NCI-H748 treated with DMSO at 0.1 percent for 48 hours (cell line): ENCODE data around the gene FOSL2.

ENCODE experiments used
- DNase-seq: peaks from one replicate; lab custom pipeline; 2025; lab: John Stamatoyannopoulos, UW

FOSL2 gene

DNA sequence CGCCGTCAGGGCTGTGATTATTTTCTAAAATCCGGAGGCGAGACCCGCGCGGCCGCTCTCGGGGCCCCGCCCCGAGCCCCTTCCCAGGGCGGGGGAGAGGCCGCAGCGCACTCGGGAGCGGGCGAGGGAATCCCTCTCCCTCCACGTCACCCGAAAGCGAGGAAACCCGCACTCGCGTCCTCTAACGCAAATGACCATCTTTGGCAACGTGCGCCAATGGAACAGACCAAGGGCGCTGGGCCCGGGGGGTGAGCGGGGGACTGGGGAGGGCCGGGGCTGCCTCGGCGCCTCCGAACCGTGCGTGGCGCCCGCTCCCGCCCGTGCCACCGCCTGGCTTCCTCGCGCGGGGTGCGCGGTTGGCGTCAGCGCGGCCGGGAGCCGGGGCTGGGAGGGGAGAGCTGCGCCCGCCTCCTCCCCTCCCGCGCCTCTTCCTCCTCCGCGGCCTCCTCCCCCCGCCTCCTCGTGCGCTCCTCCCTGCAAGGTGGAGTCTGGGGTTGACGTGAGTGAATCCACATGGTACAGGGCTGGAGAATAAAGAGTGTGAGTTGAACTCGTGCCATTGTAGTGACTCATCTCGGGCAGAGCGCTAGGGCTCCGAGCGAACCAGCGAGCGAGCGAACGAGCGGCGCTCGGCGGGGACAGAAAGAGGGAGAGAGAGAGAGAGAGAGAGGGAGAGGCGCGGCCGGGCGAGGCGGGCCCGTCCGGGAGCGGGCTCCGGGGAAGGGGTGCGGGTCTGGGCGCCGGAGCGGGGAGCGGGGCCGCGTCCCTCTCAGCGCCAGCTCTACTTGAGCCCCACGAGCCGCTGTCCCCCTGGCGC, at the start of gene FOSL2:
FOSL2 (plus strand) TSS at position 562 of the 817 bp plus-strand sequence. CDS start 863 bp downstream, outside the sequence.
- peak; percentile 94 for DNase-seq

DNA sequence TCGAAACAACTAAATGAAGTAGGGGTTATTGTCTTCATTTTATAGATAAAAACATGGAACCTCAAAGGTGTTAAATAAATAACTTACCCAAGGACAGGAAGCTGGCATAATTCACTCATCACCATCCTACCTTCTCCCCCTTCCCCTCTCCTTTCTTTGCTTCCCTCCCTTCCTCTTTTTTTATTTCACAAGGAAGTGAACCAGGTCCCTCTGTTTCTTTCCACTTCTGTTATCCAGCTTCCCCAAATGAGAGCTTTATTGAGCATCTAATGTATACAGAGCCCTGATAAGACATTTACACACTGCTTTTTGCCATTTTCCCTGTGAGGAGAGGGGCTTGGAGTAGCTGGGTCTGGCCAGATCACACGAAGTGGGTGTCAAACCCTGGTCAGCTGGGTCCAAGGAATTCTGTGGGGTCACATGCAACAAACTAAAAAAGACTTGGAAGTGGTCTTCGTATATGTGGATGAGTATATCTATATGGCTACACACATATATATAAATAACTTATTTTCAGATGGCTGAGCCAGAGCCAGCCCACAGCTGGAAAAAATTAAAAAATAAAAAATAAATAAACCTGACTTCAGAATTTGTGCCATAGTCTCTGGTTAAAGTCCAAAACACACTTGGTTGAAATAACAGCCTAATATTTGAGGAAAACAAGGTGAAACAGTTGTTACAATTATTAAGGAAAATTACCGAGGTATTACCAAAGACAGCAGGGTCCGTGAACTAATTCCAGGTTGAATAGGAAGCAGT, 49.3 kb upstream of the FOSL2 start:
- no peak for DNase-seq

DNA sequence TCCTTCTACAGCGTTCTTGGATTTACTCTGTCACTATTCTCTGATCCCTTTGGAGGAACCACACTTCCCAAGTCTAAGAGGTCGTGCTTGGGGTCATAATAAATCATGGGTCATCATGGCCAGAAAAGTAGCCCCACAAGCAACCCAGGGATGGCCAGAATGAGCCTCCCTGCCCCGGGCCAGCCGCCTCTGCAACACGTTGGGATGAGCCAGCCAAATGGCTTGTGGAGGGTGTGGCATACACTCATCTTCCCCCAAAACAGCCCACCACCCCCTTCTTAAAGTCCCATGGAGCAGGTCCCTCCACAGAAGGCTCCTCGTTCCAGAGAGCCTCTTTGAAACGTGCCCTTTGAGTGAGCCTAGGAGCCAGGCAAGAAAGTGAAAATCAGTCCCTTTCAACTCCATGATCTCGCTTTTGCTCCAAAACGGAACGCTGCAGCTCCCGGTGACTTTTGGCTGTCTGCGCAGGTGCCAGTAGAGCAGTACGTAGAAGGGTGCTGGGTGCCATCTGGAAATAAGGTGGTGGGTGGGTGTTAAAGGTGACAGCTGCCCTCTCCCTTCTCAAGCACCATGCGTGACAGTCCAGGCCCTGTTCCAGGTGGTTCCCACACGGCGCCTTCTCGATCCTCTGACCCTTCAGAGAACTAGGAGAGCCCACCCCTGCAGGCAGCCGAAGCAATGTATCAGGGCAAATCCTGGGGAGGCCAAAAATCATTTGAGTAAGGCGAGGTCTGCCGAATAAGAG, 48.5 kb upstream of the FOSL2 start:
- DNase-seq, result no peak

DNA sequence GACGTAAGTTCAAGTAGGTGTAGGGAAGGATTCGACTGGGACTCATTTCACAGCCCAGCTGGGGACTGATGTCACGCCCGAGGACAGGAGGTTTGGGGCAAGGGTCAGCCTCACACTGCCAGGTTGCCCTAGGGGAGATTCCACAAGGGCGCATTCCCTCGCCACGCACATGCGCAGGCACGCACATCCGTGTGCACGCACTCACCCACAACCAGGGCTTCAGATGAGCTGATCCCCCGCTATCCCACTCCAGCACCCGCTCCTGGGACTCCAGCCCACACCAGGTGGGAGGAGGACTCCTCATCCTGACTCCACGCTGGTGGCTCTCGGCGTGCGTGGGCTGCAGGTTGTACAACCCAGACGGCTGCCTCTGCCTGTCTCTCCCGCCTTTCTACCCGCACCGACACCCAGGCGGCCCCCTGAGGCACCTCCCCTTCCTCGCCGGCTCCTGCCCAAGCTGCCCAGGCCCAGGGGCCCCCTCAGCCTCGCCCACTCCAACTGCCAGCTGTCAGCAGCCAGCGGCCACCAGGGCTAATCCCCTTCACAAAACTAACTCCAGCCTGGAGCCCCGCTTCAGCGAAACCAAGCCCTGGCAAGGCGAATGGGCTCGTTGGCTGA, 47.8 kb upstream of the FOSL2 start:
- DNase-seq, result no peak

DNA sequence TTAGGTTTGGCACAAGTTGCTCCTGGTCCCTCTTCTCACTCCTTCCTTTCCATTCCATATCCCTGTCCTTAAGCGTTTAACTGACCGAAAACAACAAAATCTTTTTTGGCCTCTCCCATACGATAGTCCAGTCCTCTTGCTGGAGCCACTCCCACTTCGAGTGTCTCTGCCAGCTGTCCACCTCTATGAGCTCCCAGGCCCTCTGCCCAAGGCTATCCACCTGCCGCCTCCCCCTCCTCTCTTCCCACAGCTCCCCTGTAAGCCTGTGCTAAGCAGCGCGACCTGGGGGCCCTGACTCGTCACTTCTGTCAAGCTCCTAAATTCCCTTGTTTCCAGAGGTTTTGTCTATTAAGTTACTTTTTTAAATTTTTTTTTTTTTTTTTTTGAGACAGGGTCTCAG, 47.0 kb upstream of the FOSL2 start:
- no peak for DNase-seq

DNA sequence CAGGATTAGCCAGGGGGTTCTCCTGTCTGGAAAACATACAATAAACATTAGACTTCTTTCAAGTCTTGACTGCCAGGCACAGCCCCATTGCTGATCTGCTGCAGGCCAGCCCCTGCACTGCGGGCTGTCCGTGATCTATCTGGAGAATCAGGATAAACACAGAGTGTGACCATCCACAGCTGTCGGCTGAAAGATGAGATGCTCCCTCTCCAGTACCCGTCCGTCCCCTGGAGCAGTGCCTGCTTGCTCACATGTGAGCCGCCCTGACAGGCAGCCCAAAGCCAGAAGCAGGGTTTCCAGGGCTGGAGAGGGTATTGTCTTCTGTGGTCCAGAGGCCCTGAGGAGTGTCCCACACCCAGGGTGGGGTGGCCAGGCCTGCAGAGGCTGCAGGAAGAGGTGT, 46.1 kb upstream of the FOSL2 start:
- no peak for DNase-seq

DNA sequence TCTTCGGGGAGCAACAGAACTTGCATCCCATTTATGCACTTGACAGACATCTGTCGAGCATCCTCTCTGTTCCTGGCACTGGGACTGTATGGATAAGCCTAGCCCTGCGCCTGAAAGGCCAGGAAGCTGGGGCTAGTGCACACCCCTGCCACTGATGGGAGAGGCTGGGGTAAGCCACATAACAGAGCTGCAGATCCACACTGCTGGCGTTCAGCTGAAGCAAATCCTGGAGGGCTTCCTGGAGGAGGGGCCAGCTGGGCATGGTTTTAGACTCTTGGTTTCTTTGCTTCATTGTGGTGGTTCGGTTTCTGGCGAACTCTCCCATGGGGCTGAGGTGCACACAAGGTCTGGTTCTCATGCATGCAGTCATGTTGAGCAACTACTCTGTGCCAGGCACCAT, 45.5 kb upstream of the FOSL2 start:
- no peak for DNase-seq

DNA sequence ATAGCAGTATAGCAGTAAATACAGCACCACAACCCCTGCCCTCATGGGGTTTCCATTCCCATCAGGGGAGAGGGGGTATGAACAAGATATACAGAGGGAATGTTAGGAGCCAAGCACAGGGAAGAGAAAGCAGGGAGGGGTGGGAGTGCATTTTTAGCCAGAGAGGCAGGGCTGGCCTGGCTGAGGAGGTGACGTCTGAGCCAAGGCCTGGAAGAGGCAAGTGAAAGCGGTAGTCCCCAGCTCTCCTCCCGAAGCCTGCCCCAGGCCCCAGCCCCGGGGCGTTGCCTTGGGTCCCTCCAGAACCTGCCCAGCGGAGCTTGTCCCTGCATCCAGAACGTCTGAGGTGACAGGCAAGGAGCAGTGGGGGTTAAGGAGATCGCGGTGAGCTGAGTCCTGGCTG, 45.1 kb upstream of the FOSL2 start:
- no peak for DNase-seq

DNA sequence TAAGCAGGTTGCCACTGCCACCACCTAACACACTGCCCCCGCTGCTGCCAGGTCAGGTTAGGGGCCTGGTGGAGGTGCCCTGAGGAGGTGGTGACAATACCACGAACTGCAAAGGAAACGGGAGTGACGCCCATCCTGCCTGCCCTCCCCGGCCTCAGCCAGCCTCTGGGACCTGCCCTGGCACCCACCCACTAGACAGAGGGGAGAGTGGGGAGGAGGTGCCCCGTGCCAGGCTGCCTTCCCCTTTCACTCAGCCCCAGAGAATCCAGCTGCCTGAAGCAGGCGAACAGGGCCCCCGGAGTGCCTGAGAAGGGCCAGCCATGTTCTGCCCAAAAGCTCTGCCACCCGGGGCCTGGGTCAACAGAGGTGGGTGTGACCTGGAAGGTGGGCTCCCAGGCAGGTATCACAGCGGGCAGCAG, 44.5 kb upstream of the FOSL2 start:
- DNase-seq, result no peak

DNA sequence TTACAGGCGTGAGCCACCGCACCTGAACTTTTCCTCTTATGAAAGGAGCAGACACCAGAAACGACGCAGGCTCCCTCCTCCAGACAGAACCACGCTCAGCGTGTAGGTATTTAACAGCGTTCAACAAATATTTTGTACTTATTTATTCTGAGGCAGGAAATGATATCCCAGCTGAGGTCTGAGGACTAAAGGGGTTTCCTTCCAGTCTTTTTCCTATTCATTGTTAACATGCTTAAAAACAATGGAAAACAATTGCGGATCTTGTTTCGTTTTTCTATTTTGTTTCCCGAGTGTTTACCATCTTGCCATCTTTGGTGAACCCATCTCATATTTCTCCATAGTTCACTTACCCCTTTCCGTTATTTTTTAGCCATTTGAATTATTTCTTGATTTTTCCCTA, 43.7 kb upstream of the FOSL2 start:
- no peak for DNase-seq

DNA sequence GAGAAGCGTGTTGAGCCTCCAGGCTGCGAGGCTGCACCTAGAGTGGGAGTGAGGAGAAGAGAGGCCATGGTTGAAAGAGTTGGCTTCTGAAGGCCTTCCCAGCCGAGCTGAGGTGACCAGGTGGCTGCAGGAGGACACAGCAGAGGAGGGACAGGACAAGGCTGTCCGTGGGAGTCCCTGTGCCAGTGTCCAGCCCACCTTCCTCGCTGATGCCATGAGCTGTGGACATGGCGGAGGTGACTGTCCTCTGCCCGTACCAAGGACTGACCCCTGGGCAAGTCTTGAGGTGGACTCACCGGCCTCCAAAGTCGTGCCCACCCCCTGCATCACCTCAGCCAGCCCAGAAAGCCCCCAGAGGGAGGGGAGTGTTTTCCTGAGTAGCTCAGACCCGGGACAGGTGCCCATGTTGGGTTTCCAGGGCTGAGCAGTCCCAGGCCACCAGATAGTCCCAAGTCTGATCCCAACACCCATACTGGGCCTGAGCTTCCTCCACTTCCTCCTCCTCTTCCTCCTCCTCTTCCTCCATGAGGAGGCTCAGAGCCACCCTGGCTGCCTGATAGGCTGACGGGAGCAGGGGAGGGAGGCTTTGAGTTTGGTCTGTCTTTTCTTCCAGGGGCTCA, 43.0 kb upstream of the FOSL2 start:
- no peak for DNase-seq

DNA sequence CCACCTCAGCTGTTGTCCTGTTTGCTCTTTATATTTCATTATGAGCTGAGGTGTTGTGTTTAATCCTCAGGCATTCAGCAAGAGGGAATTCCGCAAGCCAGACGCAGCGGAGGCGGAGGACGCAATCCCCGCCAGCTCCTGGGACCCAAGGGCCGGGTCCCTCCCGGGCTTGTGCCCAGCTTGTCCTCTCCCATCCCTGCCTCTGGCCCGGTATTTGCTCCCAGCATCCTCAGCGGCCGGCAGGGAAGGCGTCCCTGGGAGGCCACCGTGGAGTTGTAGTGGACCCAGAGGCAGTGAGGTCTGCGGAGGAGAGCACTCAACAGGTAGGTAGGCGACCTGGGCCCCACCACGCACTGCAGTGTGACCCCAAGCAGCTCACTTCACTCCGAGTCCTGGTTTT, 42.5 kb upstream of the FOSL2 start:
- no peak for DNase-seq

DNA sequence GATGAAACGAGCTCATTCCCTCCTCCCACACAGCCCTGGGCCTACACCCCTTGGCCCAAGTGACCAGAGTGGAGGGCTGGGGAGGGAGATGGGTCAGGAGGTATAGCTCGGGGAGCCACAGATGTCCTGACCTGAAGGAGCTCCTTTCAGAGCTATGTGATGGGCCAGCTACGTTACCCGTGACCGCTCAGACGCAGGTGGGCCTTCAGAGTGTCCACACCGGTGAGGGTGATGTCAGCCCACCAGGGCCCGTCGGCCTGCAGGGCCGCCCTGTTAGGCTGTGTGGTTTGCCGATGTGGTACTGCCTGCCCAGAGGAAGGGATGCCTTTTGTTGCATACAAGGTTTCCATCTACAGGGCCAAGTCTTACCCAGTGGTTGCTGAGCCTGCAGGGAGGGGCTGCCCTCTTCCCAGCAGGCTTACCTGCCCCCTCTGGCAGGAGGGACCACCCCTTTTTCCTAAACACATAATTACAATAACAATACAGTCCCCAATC, 41.8 kb upstream of the FOSL2 start:
- DNase-seq, result no peak

DNA sequence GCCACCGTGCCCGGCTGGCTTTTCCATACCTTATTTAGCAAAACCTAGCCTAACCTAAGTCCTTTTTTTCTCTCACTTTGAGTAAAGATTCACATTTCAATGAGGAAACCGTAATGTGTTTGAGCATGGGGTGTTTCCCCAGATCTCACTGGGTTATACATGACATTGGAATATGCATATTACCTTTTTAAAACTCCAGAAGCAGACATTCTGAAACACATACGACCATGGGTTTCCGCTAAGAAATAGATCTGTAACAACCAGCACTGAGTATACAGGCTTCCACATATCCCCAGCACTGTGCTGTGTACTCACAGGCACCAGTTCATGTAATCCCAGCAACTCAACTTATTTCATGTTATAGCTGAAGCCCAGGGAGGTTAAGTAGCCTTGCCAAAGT, 41.0 kb upstream of the FOSL2 start:
- DNase-seq, result no peak

DNA sequence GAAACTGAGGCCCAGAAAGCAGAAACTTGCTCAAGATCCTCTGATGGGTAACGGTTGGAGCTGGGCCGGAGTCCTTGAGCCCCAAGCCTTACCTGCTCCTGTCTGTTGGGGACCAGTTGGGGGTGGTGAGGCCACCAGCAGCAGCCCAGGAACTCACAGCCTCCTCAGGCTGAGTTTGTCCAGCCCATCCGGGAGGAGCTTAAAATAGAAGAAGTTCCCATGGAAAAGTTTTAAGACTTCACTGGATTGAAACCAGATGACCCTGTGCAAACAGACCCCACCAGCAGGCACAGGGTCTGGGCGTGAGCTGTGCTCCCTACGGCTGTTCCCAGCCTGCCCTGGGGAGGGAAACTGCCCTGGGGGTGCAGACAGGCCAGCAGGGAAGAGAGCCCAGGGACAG, 40.6 kb upstream of the FOSL2 start:
- no peak for DNase-seq

DNA sequence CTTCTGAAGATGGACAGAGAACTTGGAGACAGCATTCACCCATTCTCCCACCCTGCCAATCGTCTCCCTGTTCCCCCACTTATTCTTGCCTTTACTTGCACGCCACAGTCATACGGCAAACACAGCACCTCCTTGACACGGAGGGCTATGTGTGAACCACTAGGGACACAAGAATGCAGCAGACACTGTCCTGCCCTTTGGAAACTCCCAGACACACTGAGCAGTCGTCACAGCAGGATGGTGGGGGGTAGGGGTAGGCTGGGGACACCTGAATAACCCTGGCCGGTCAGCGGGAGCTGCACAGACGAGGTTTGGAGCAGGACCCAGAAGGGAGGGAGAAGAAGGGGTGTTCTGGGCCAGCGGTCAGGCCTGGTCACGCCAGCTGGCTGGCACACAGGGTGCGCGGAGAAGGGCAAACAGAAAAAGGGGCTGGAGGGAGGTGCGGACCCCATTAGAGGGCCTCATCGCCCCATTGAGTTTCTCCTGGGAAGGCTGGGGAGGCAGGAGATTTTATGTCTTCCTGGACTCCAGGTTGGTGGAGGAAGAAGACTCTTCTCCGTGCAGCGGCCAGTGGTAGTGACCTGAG, 40.0 kb upstream of the FOSL2 start:
- no peak for DNase-seq

DNA sequence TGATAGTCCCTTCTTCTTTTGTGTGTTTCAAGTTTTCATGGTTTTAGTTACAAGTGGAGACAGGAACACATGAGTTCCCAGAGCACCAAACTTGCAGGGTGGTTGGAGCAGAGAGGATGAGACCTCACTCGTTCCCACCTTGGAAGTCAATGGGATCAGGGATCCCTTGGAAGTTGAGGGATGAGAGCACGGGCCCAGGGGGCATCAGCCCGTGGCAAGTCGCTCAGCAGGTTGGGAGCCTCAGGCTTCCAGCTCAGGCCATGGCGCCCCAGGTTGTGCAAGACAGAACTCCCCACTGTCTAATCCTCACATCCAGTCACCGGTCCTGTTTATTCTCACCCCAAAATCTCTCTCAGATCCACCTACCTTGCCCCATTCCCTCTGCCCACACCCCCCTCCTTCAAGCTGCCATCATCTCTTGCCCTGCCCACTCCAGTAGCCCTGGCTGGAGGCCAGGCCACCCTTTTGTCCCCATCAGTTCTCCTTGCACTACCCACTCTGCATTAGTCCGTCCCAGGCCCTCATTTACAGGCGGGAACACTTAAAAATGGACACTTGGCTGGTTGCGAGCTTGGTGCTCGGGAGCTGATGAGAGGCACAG, 37.6 kb upstream of the FOSL2 start:
- DNase-seq, result no peak

DNA sequence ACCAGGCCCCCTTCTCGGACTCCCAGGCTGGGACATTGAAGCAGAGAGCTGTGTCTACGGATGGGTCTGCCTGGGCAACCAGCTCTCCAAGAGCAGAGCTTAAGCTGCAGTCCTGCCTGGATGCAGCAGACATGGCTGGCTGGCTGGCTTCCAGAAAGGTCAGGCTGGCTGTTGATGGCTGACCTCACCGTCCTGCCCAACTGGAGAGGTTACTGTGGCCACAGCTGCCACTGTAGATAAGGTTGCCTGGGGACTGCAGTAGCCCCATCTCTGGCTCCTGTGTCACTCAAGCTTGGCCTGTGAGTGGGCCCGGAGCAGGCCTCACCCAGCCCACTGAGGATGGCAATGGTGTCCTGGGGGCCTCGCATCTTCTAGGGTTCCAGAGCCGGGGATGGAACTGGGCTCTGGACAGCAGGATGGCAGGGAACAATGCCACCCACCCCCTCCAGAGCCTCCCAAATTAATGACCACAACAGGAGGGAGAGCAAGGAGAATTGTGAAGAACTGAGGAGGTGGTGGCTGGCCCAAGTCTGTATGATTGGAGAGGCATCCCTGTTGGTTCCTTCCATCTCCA, 37.0 kb upstream of the FOSL2 start:
- no peak for DNase-seq

DNA sequence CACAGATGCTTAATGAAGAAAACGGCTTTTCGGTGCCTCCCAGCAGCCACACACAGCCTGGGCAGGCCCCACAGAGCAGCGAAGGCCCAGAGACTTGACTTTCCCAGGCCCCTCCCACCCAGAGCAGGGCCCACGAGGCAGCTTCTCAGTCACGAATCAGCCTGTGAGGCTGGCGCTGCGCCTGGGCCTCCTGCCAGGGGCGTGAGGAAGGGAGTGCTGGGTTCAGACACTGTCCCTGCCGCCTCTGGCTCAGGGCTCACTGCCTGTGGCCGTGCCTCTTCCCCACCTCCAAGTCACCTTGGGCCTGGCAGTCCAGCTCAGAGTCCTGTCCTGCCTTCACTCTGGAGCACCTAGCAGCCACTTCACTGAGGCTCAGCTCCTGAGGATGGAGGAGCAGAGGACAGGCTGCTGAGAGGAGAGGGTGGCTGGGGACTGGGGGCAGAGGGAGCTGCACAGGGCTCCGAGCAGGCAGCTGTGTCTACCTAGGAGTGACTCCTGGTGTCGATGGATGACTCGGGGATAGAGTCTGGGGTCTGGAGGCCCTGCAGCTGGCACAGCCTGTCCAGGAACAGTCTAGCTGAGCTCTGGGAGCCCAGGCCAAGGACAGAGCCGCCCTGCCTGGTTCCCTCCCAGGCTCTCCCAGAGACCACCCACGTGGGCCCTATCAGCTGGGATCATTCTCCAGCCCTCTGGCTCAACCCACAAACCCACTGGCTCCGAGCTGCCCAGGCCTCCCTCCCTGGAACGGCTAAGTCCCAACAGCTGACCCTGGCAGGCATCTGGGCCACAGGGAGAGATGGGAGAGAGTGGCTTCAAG, 36.4 kb upstream of the FOSL2 start:
- no peak for DNase-seq

DNA sequence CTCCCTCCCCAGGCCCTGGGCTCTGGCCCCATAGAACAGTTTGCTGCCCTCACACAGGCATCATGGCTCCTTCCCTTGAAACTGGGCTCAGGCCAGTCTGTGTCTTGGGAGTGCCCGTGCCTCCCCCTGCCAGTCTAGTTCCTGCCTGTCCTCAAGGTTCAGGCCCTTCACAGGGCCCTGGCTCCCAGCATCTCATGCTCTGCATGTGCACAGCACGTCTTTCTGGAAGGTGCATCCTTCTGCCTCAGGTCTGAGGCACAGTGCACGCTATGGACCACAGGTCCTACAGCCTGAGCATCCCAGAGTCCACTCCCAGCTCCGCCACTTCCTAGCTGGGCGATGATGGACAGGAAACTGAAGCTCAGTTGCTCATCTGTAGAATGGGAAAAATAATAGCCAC, 35.6 kb upstream of the FOSL2 start:
- DNase-seq, result no peak
